ENCODE data around the gene OTX2.

DNA sequence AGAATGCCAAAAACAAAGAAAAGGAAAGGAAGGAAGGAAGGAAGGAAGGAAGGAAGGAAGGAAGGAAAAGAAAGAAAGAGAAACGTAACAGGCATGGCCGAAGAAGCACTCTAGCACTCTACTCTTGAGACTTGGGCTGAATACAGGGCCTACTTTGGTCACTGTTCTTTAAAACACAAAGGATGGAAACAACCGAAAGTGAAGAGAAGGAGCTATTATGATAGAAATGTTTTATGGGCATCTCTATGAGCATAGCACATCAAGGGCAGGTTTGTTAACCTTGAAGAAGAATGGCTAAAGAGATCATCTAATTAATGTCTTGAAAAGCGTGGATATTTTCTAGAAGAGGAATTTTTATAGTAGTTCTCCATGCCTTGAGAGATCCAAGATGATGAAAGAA lies 15.9 kb upstream of the OTX2 start:
- no peak for TF ChIP-seq POLR2A (IDR thresholded peaks at IDR 0.05; ENCODE audit: low read depth, low read length)
- TF ChIP-seq, protein P1, sequence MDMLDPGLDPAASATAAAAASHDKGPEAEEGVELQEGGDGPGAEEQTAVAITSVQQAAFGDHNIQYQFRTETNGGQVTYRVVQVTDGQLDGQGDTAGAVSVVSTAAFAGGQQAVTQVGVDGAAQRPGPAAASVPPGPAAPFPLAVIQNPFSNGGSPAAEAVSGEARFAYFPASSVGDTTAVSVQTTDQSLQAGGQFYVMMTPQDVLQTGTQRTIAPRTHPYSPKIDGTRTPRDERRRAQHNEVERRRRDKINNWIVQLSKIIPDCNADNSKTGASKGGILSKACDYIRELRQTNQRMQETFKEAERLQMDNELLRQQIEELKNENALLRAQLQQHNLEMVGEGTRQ (IDR thresholded peaks at IDR 0.05; ENCODE audit: low read depth, low read length) = no peak
- TF ChIP-seq CTCF (conservative IDR thresholded peaks at IDR 0.05; ENCODE audit: low read depth, low read length) = no peak
- no peak for TF ChIP-seq RAD21 (IDR thresholded peaks at IDR 0.05; ENCODE audit: low read length)
- no peak for TF ChIP-seq CHD1 (IDR thresholded peaks at IDR 0.05; ENCODE audit: low read depth, low read length)
- TF ChIP-seq MAZ (IDR thresholded peaks at IDR 0.05; ENCODE audit: borderline replicate concordance, low read depth, low read length) = no peak
- no peak for TF ChIP-seq SMC3 (IDR thresholded peaks at IDR 0.05; ENCODE audit: low read depth, low read length)
- no peak for TF ChIP-seq FOS (IDR thresholded peaks at IDR 0.05; ENCODE audit: low read depth, low read length)
- no peak for TF ChIP-seq MAFK (IDR thresholded peaks at IDR 0.05; ENCODE audit: low read depth, low read length)

Measured in IMR-90 (cell line).